Hepatocyte (in vitro differentiated cells): ENCODE data around the gene DCST1.

Source experiments
- CTCF ChIP-seq: fragments of 200-600 bp; sonication (generic); IDR thresholded peaks from 2 replicates; pipeline ENCODE4 v1.5.1; 2016; ENCODE audit warnings: antibody characterized with exemption, mild to moderate bottlenecking; ENCODE audit not compliant: poor library complexity
- EZH2 ChIP-seq: fragments of 200-600 bp; sonication (generic); IDR thresholded peaks from 2 replicates; pipeline ENCODE4 v1.6.1; 2016; ENCODE audit warnings: antibody characterized with exemption, mild to moderate bottlenecking, borderline replicate concordance
- EZH2phosphoT487 ChIP-seq: fragments of 200-600 bp; sonication (generic); IDR thresholded peaks from one replicate; pipeline ENCODE4 v1.6.1; 2018; ENCODE audit warnings: antibody characterized with exemption, mild to moderate bottlenecking, low read depth, moderate library complexity; ENCODE audit not compliant: unreplicated experiment, severe bottlenecking

GRCh38 chr1:155060736-155061135 lies 27.1 kb downstream of the DCST1 start:
- no peak for TF ChIP-seq CTCF
- TF ChIP-seq EZH2 = no peak
- no peak for TF ChIP-seq EZH2phosphoT487
